Renal cortex interstitium (tissue), 3 donors: ENCODE measurements around the gene PSMC3. TPM values are rescaled to one million over a fixed set of nuclear protein-coding genes. Genes with fewer than 3 reads are reported as not detected.

Source experiments
- polyA plus RNA-seq, 3 donors: library from polyadenylated mRNA; unstranded; fragments of 120-200 nt; gene quantifications; one replicate each; pipeline ENCODE4 v1.2.1, GENCODE V29; 2013; ENCODE audit not compliant: insufficient read length in 3 of 3

The PSMC3 gene
- polyA plus RNA-seq, 3 donors, result 132 to 174 (median 160) TPM

Other genes with a start within 250 kb of the PSMC3 start
- 10 to 100 TPM; 80.8 to 93.3 (median 88.9) TPM for gene ARFGAP2, start 249.6 kb downstream of the PSMC3 start, polyA plus RNA-seq
- 10 to 100 TPM; 25.9 to 43.6 (median 38.8) TPM for gene PACSIN3, start 240.0 kb downstream of the PSMC3 start, polyA plus RNA-seq
- gene DDB2, start 211.5 kb downstream of the PSMC3 start, polyA plus RNA-seq, result 10 to 100 TPM; 22.2 to 27.7 (median 22.9) TPM
- 10 to 100 TPM; 52.4 to 57.8 (median 55.4) TPM for gene ACP2, start 177.6 kb downstream of the PSMC3 start, polyA plus RNA-seq
- 10 to 100 TPM; 39.1 to 52.3 (median 47.5) TPM for gene NR1H3, start 168.4 kb downstream of the PSMC3 start, polyA plus RNA-seq
- 10 to 100 TPM; 41.5 to 53.3 (median 47.2) TPM for gene MADD, start 156.3 kb downstream of the PSMC3 start, polyA plus RNA-seq
- gene MYBPC3, start 73.7 kb downstream of the PSMC3 start, polyA plus RNA-seq, result under 1 TPM in 2 of 3 donors, not detected in 1; 0.08 to 0.14 TPM
- 1 to 10 TPM; 2.8 to 5.2 (median 4.9) TPM for gene SPI1, start 47.9 kb downstream of the PSMC3 start, polyA plus RNA-seq
- 10 to 100 TPM; 38.7 to 67.4 (median 55.8) TPM for gene SLC39A13, start 17.8 kb downstream of the PSMC3 start, polyA plus RNA-seq
- gene RAPSN, start 22.7 kb upstream of the PSMC3 start, polyA plus RNA-seq, result under 1 TPM; 0.11 to 0.52 (median 0.19) TPM
- 100 to 1,000 TPM; 108 to 126 (median 112) TPM for gene CELF1, start 126.7 kb upstream of the PSMC3 start, polyA plus RNA-seq
- gene PTPMT1, start 139.2 kb upstream of the PSMC3 start, polyA plus RNA-seq, result 10 to 100 TPM; 47.0 to 59.2 (median 51.9) TPM
- 10 to 100 TPM; 25.8 to 27.5 (median 25.9) TPM for gene KBTBD4, start 152.5 kb upstream of the PSMC3 start, polyA plus RNA-seq
- 100 to 1,000 TPM; 136 to 148 (median 141) TPM for gene NDUFS3, start 152.6 kb upstream of the PSMC3 start, polyA plus RNA-seq
- under 1 TPM; 0.24 to 0.50 (median 0.40) TPM for gene FAM180B, start 160.2 kb upstream of the PSMC3 start, polyA plus RNA-seq
- gene C1QTNF4, start 168.0 kb upstream of the PSMC3 start, polyA plus RNA-seq, result 10 to 100 TPM in 1 of 3 donors, 1 to 10 TPM in 2; 6.1 to 14.2 (median 8.2) TPM
- 100 to 1,000 TPM; 107 to 130 (median 124) TPM for gene MTCH2, start 216.1 kb upstream of the PSMC3 start, polyA plus RNA-seq